ENCODE data around the gene LEP. TPM values are rescaled to one million over a fixed set of nuclear protein-coding genes. Genes with fewer than 3 reads are reported as not detected.
"Not testable (repeated sequence)": the region's sequence is repeated elsewhere in the genome, so short reads cannot be mapped to it uniquely, and the experiment has no call there.

LEP gene
- polyA plus RNA-seq, 1 experiment = 0.05 TPM

GRCh38 chr7:128275681-128276080 lies 34.6 kb downstream of the LEP start:
- Histone ChIP-seq H3K36me3 (ENCODE audit: control insufficient read depth, insufficient read depth, low read length) (no peaks in the 10 kb centered on the region), H3K27me3 (ENCODE audit: control insufficient read depth, insufficient read depth, low read length) (peaks cover 26% of the 10 kb centered on the region), H3K4me3 (ENCODE audit: low read depth, low read length) (no peak overlapping the region)
- ChIA-PET POLR2A (no interaction called here), CTCF (interaction anchor here (1.3 kb wide), 1 partner anchor 9 kb away, joined by 4 read pairs; no protein-coding TSS in a partner anchor)
- TF ChIP-seq CTCF (IDR thresholded peaks at IDR 0.05; ENCODE audit: insufficient read depth, low read depth, low read length) = no peak
- no peak for DNase-seq (ENCODE audit: low read depth)

- ChIA-PET POLR2A (no interaction called here), CTCF (interaction anchor here (0.6 to 1.1 kb wide), 2 partner anchors 10 to 779 kb away, joined by 3 to 4 read pairs; no protein-coding TSS in a partner anchor)
- TF ChIP-seq CTCF (IDR thresholded peaks at IDR 0.05; ENCODE audit: insufficient read depth, low read depth, low read length) = no peak
- Histone ChIP-seq H3K36me3 (ENCODE audit: control insufficient read depth, insufficient read depth, low read length) (peaks cover 1% of the 10 kb centered on the region; the same call in 1 of the 2 replicates), H3K27me3 (ENCODE audit: control insufficient read depth, insufficient read depth, low read length) (peaks cover 6% of the 10 kb centered on the region), H3K4me3 (ENCODE audit: low read depth, low read length) (no peak overlapping the region)
- no peak for DNase-seq (ENCODE audit: low read depth)
Measured at GRCh38 chr7:128278366-128278765, 37.3 kb downstream of the LEP start.

GRCh38 chr7:128279124-128279713 lies 38.1 kb downstream of the LEP start:
- ChIA-PET POLR2A (no interaction called here), CTCF (interaction anchor here (1.1 kb wide), 1 partner anchor 9 kb away, joined by 4 read pairs; no protein-coding TSS in a partner anchor)
- no peak for TF ChIP-seq CTCF (IDR thresholded peaks at IDR 0.05; ENCODE audit: insufficient read depth, low read depth, low read length)

GRCh38 chr7:128280451-128280850 lies 39.4 kb downstream of the LEP start:
- DNase-seq (ENCODE audit: low read depth); POLR2A ChIA-PET; H3K4me3 ChIP-seq (ENCODE audit: low read depth, low read length); H3K36me3 ChIP-seq (ENCODE audit: control insufficient read depth, insufficient read depth, low read length); CTCF ChIA-PET; H3K27me3 ChIP-seq (ENCODE audit: control insufficient read depth, insufficient read depth, low read length): not testable (repeated sequence)

More at GRCh38 chr7:128279124-128279713, 38.1 kb downstream of the LEP start:
- Histone ChIP-seq H3K27me3 (ENCODE audit: control insufficient read depth, insufficient read depth, low read length) (peaks cover 3% of the 10 kb centered on the region), H3K36me3 (ENCODE audit: control insufficient read depth, insufficient read depth, low read length) (peaks cover 1% of the 10 kb centered on the region; the same call in 1 of the 2 replicates), H3K4me3 (ENCODE audit: low read depth, low read length) (no peak overlapping the region)
- no peak for DNase-seq (ENCODE audit: low read depth)

GRCh38 chr7:128281605-128282380 lies 40.7 kb downstream of the LEP start:
- ChIA-PET CTCF (no interaction called here), POLR2A (no interaction called here)
- no peak for DNase-seq (ENCODE audit: low read depth)

More at GRCh38 chr7:128281605-128282380, 40.7 kb downstream of the LEP start:
- no peak overlapping the region for H3K4me3 ChIP-seq (ENCODE audit: low read depth, low read length)
- H3K36me3 ChIP-seq (ENCODE audit: control insufficient read depth, insufficient read depth, low read length) = peaks cover 1% of the 10 kb centered on the region; the same call in 1 of the 2 replicates
- no peak for TF ChIP-seq CTCF (IDR thresholded peaks at IDR 0.05; ENCODE audit: insufficient read depth, low read depth, low read length)
- no peaks in the 10 kb centered on the region; the same call in 1 of the 2 replicates for H3K27me3 ChIP-seq (ENCODE audit: control insufficient read depth, insufficient read depth, low read length)
